Osteoblast (primary cell): ENCODE data around the gene INPP4A. TPM values are rescaled to one million over a fixed set of nuclear protein-coding genes. Genes with fewer than 3 reads are reported as not detected.

Experiments used
- DNase-seq: peaks from one replicate; pipeline ENCODE4 v3.0.0; 2011; ENCODE audit warnings: low spot score, mixed read lengths; ENCODE audit not compliant: insufficient read length; ENCODE audit errors: missing footprints
- H2AFZ ChIP-seq: 2 replicates; pipeline ENCODE4 v1.6.0; 2011; ENCODE audit warnings: mild to moderate bottlenecking, low read length
- H3K27ac ChIP-seq: 2 replicates; pipeline ENCODE4 v1.5.1; 2011; ENCODE audit warnings: mild to moderate bottlenecking, low read depth, low read length, moderate library complexity
- H3K27me3 ChIP-seq: 2 replicates; pipeline ENCODE4 v1.6.0; 2012; ENCODE audit warnings: mild to moderate bottlenecking, control low read depth, inconsistent platforms, low read length, moderate library complexity; ENCODE audit not compliant: insufficient read depth
- H3K36me3 ChIP-seq: 2 replicates; pipeline ENCODE4 v1.5.1; 2011; ENCODE audit warnings: mild to moderate bottlenecking, low read length, control low read depth, moderate library complexity; ENCODE audit not compliant: insufficient read depth
- H3K4me1 ChIP-seq: 2 replicates; pipeline ENCODE4 v1.5.1; 2011; ENCODE audit warnings: mild to moderate bottlenecking, low read length, control low read depth, moderate library complexity; ENCODE audit not compliant: insufficient read depth
- H3K4me2 ChIP-seq: 2 replicates; pipeline ENCODE4 v1.6.0; 2011; ENCODE audit warnings: mild to moderate bottlenecking, low read length; ENCODE audit not compliant: insufficient read depth
- H3K4me3 ChIP-seq: fragments of 200-600 bp; sonication (generic); 3 replicates; pipeline ENCODE4 v1.5.1; 2012; ENCODE audit warnings: mild to moderate bottlenecking, low read length, inconsistent platforms; ENCODE audit not compliant: insufficient read depth
- H3K79me2 ChIP-seq: 2 replicates; pipeline ENCODE4 v1.6.0; 2012; ENCODE audit warnings: mild to moderate bottlenecking, low read length, control low read depth, inconsistent platforms; ENCODE audit not compliant: insufficient read depth
- H3K9me3 ChIP-seq: 2 replicates; pipeline ENCODE4 v1.5.1; 2011; ENCODE audit warnings: low read depth, low read length, control low read depth
- H4K20me1 ChIP-seq: 2 replicates; pipeline ENCODE4 v1.6.0; 2012; ENCODE audit warnings: mild to moderate bottlenecking, low read length, control low read depth; ENCODE audit not compliant: insufficient read depth
- total RNA-seq: library from RNA; depleted of rRNA; stranded (reverse); fragments of >200 nt; gene quantifications from 2 replicates; pipeline ENCODE4 v1.2.3, GENCODE V29; 2012
- TF ChIP-seq, protein P1 (sequence below): IDR thresholded peaks from 2 replicates; pipeline ENCODE4 v1.5.1; 2011; ENCODE audit warnings: mild to moderate bottlenecking, low read depth, low read length, moderate library complexity; ENCODE audit errors: extremely low read depth

INPP4A gene
- total RNA-seq, 1 donor = 25.7 TPM

DNA sequence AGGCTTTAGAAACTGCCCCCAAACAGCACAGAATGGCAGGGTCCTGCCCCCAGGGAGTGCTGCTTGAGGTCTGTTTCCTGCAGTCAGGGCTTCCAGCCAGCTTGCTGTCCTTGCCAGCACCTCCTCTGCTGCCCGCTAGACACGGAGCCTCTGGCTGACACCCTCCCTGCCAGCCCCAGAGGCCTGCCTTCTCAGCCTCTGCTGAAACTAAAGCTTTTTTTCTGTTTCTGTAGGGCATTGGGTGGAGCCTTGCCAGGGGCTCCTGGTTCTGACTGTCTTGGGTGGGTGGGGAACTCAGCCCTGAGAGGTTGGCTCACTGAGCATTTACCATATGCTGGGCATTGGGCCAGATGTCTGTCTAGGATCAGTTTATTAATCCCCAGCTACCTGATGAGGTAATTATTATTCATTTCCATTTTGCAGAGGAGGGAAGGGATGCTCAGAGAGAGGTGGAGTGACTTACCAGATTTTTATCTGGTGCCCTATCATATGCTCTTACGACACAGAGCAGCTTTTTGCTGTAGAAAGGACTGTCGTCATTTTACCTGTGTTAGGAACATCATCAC, 35.4 kb downstream of the INPP4A start:
- no peaks in the 10 kb centered on the region for H3K36me3 ChIP-seq
- peak overlapping the region; percentile 51 for H3K4me2 ChIP-seq
- no peaks in the 10 kb centered on the region for H3K27me3 ChIP-seq
- peaks cover 14% of the 10 kb centered on the region for H3K4me1 ChIP-seq
- no peaks in the 10 kb centered on the region for H3K9me3 ChIP-seq
- peak; percentile 92 for DNase-seq
- TF ChIP-seq, protein P1, sequence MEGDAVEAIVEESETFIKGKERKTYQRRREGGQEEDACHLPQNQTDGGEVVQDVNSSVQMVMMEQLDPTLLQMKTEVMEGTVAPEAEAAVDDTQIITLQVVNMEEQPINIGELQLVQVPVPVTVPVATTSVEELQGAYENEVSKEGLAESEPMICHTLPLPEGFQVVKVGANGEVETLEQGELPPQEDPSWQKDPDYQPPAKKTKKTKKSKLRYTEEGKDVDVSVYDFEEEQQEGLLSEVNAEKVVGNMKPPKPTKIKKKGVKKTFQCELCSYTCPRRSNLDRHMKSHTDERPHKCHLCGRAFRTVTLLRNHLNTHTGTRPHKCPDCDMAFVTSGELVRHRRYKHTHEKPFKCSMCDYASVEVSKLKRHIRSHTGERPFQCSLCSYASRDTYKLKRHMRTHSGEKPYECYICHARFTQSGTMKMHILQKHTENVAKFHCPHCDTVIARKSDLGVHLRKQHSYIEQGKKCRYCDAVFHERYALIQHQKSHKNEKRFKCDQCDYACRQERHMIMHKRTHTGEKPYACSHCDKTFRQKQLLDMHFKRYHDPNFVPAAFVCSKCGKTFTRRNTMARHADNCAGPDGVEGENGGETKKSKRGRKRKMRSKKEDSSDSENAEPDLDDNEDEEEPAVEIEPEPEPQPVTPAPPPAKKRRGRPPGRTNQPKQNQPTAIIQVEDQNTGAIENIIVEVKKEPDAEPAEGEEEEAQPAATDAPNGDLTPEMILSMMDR = no peak
- H3K27ac ChIP-seq = no peak overlapping the region
- H3K79me2 ChIP-seq = peaks cover 34% of the 10 kb centered on the region
- peaks cover 93% of the 10 kb centered on the region for H4K20me1 ChIP-seq
- no peak overlapping the region for H3K4me3 ChIP-seq
- H2AFZ ChIP-seq = no peak overlapping the region

GRCh38 chr2:98480598-98480997, 35.9 kb downstream of the INPP4A start:
- Histone ChIP-seq H3K9me3 (no peaks in the 10 kb centered on the region), H3K27ac (no peak overlapping the region), H2AFZ (no peak overlapping the region), H3K4me2 (no peak overlapping the region), H4K20me1 (peaks cover 91% of the 10 kb centered on the region), H3K4me3 (no peak overlapping the region), H3K4me1 (peaks cover 14% of the 10 kb centered on the region), H3K27me3 (no peaks in the 10 kb centered on the region), H3K36me3 (no peaks in the 10 kb centered on the region), H3K79me2 (peaks cover 37% of the 10 kb centered on the region)
- TF ChIP-seq, protein P1 = no peak
- no peak for DNase-seq

- no peak overlapping the region for H3K27ac ChIP-seq
- H3K9me3 ChIP-seq = no peaks in the 10 kb centered on the region
- peaks cover 18% of the 10 kb centered on the region for H3K4me1 ChIP-seq
- TF ChIP-seq, protein P1 = no peak
- no peak overlapping the region for H2AFZ ChIP-seq
- no peak overlapping the region for H3K4me2 ChIP-seq
- H4K20me1 ChIP-seq = peaks cover 89% of the 10 kb centered on the region
- no peaks in the 10 kb centered on the region for H3K36me3 ChIP-seq
- DNase-seq = no peak
- H3K27me3 ChIP-seq = no peaks in the 10 kb centered on the region
- H3K4me3 ChIP-seq = no peak overlapping the region
- peaks cover 33% of the 10 kb centered on the region for H3K79me2 ChIP-seq
Observed at GRCh38 chr2:98482362-98482761, 37.7 kb downstream of the INPP4A start.

- peaks cover 18% of the 10 kb centered on the region for H3K4me1 ChIP-seq
- no peaks in the 10 kb centered on the region for H3K27me3 ChIP-seq
- DNase-seq = no peak
- TF ChIP-seq, protein P1 = no peak
- no peak overlapping the region for H3K4me3 ChIP-seq
- peaks cover 90% of the 10 kb centered on the region for H4K20me1 ChIP-seq
- H3K27ac ChIP-seq = no peak overlapping the region
- peaks cover 28% of the 10 kb centered on the region for H3K79me2 ChIP-seq
- H3K9me3 ChIP-seq = no peaks in the 10 kb centered on the region
- H2AFZ ChIP-seq = no peak overlapping the region
- H3K4me2 ChIP-seq = no peak overlapping the region
- no peaks in the 10 kb centered on the region for H3K36me3 ChIP-seq
Observed at GRCh38 chr2:98483257-98483861, 38.7 kb downstream of the INPP4A start.
